ENCODE data around the gene PRELID3B.

PRELID3B gene

DNA sequence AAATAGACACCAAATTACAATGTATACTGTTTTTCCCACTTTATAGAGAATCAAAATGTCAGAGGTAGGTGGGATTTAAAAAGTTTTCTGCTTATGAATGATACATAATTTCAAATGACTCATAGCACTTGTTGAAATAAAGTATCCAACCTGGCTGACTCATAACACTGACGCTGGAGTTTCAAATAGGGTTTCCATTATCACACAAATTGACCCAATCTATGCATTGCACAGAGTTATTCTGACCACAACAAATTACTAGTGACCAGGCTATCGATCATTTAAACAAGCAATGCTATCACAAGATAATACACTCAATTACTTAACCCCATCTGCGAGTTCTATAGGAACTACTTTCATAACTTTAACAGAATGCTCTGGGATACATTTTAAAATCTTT, 31.9 kb upstream of the PRELID3B start:
- H3K4me3 ChIP-seq (ENCODE audit: low read depth, low read length) = no peak overlapping the region
- peaks cover 80% of the 10 kb centered on the region for H3K27me3 ChIP-seq (ENCODE audit: insufficient read depth, low read length)
- no peaks in the 10 kb centered on the region for H3K36me3 ChIP-seq (ENCODE audit: insufficient read depth, low read length)
- H3K27ac ChIP-seq (ENCODE audit: low read depth, low read length) = no peak overlapping the region
- no peaks in the 10 kb centered on the region for H3K79me2 ChIP-seq (ENCODE audit: control insufficient read depth, insufficient read depth, low read length, unreplicated experiment)
- H3K4me1 ChIP-seq (ENCODE audit: control insufficient read depth, insufficient read depth, low read length, unreplicated experiment) = no peaks in the 10 kb centered on the region
- H2AFZ ChIP-seq (ENCODE audit: low read length, unreplicated experiment) = no peak overlapping the region

- Histone ChIP-seq H3K36me3 (ENCODE audit: insufficient read depth, low read length) (no peaks in the 10 kb centered on the region), H3K27ac (ENCODE audit: low read depth, low read length) (no peak overlapping the region), H3K79me2 (ENCODE audit: control insufficient read depth, insufficient read depth, low read length, unreplicated experiment) (no peaks in the 10 kb centered on the region), H3K4me3 (ENCODE audit: low read depth, low read length) (no peak overlapping the region), H3K4me1 (ENCODE audit: control insufficient read depth, insufficient read depth, low read length, unreplicated experiment) (no peaks in the 10 kb centered on the region), H2AFZ (ENCODE audit: low read length, unreplicated experiment) (no peak overlapping the region), H3K27me3 (ENCODE audit: insufficient read depth, low read length) (peaks cover 82% of the 10 kb centered on the region)
Observed at GRCh38 chr20:59073582-59073981, 31.0 kb upstream of the PRELID3B start.

- Histone ChIP-seq H3K36me3 (ENCODE audit: insufficient read depth, low read length) (no peaks in the 10 kb centered on the region), H3K79me2 (ENCODE audit: control insufficient read depth, insufficient read depth, low read length, unreplicated experiment) (no peaks in the 10 kb centered on the region), H3K4me1 (ENCODE audit: control insufficient read depth, insufficient read depth, low read length, unreplicated experiment) (no peaks in the 10 kb centered on the region), H3K27me3 (ENCODE audit: insufficient read depth, low read length) (peaks cover 71% of the 10 kb centered on the region), H2AFZ (ENCODE audit: low read length, unreplicated experiment) (no peak overlapping the region), H3K4me3 (ENCODE audit: low read depth, low read length) (no peak overlapping the region), H3K27ac (ENCODE audit: low read depth, low read length) (no peak overlapping the region)
Observed at GRCh38 chr20:59071216-59071615, 28.6 kb upstream of the PRELID3B start.

- Histone ChIP-seq H3K27ac (ENCODE audit: low read depth, low read length) (no peak overlapping the region), H3K79me2 (ENCODE audit: control insufficient read depth, insufficient read depth, low read length, unreplicated experiment) (no peaks in the 10 kb centered on the region), H2AFZ (ENCODE audit: low read length, unreplicated experiment) (no peak overlapping the region), H3K4me3 (ENCODE audit: low read depth, low read length) (no peak overlapping the region), H3K36me3 (ENCODE audit: insufficient read depth, low read length) (no peaks in the 10 kb centered on the region), H3K4me1 (ENCODE audit: control insufficient read depth, insufficient read depth, low read length, unreplicated experiment) (peaks cover 4% of the 10 kb centered on the region), H3K27me3 (ENCODE audit: insufficient read depth, low read length) (peaks cover 54% of the 10 kb centered on the region)
Observed at GRCh38 chr20:59069026-59069425, 26.4 kb upstream of the PRELID3B start.

DNA sequence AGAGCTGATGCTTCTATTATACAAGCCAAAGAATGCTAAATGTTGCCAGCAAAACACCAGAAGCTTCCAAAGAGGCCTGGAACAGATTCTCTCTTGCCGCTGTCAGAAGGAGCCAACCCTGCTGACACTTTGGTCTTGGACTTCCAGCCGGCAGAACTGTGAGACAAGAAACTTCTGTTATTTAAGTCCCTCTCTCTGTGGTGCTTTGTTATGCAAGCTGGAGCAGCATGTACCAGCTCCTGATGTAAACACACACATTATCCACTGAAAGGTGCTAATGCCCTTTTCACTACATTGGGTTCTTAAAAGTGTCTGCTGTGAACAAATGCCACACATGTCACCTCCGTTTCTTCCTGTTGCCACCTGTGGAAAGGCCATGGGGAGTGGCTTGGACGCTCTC, 25.9 kb upstream of the PRELID3B start:
- Histone ChIP-seq H3K79me2 (ENCODE audit: control insufficient read depth, insufficient read depth, low read length, unreplicated experiment) (no peaks in the 10 kb centered on the region), H3K4me3 (ENCODE audit: low read depth, low read length) (no peak overlapping the region), H3K27ac (ENCODE audit: low read depth, low read length) (no peak overlapping the region), H3K27me3 (ENCODE audit: insufficient read depth, low read length) (peaks cover 49% of the 10 kb centered on the region), H3K36me3 (ENCODE audit: insufficient read depth, low read length) (no peaks in the 10 kb centered on the region), H3K4me1 (ENCODE audit: control insufficient read depth, insufficient read depth, low read length, unreplicated experiment) (peaks cover 9% of the 10 kb centered on the region), H2AFZ (ENCODE audit: low read length, unreplicated experiment) (no peak overlapping the region)

- Histone ChIP-seq H3K36me3 (ENCODE audit: insufficient read depth, low read length) (no peaks in the 10 kb centered on the region), H3K27me3 (ENCODE audit: insufficient read depth, low read length) (peaks cover 18% of the 10 kb centered on the region), H3K27ac (ENCODE audit: low read depth, low read length) (no peak overlapping the region), H3K79me2 (ENCODE audit: control insufficient read depth, insufficient read depth, low read length, unreplicated experiment) (no peaks in the 10 kb centered on the region), H3K4me1 (ENCODE audit: control insufficient read depth, insufficient read depth, low read length, unreplicated experiment) (peaks cover 14% of the 10 kb centered on the region), H2AFZ (ENCODE audit: low read length, unreplicated experiment) (peak overlapping the region; percentile 70), H3K4me3 (ENCODE audit: low read depth, low read length) (peak overlapping the region; percentile 55)
Observed at GRCh38 chr20:59064214-59064722, 21.7 kb upstream of the PRELID3B start.

DNA sequence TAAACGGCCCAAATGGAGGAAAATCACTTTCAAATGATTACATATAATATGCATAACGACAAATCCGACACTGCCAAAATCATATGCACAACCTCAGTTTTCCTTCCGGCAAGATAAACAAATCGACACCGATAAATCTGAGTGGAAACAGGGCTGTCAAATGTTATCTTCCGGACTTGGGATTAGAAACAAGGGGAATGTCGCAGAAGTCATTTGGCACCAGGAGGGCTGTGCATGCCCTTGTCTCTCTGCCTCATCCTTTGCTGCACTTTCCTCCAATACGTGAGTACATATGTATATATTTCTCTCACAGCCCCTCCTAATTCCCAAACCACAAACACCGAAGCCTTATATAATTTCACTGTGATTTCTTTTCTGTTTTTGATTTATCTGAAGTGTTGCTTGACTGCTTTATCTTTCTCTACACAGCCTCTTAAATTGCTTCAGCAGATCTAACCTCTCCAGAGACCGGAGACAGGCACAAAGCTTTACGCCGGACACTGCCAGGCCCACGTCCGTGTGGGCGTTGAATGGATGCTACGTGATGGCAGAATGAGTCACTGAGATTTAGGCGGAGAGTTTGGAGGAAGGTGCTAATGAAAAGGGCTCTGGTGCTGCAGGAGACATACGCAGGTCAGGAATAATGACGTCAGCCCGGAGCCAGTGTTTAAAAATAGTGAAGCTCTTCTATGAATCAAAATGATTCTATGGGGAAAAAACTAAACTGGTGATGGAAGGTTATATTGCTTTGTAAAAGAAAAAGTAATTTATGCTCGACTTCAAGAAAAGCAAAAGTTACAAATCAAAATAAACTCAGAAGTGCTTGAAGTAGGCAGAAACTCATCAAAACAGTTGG, 21.0 kb upstream of the PRELID3B start:
- Histone ChIP-seq H2AFZ (ENCODE audit: low read length, unreplicated experiment) (peak overlapping the region; percentile 70), H3K4me3 (ENCODE audit: low read depth, low read length) (peak overlapping the region; percentile 55)

DNA sequence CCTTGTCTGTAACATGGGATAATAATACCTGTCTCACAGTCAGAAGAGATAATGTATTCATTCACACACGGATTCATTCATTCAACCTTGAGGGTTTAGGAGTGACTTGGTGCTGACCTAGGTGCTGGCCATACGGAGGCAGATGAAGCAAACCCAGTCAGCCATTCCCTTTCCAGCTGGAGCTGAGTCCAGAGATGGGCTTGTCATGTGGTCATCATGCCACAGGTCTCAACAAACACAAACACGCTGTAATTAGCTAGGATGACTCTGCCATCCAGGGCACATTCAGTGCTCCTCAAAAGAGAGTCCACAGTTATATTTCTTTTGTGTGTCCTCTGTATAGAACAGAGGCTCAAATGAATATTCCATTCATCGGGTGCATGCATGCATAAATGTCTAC, 19.5 kb upstream of the PRELID3B start:
- peaks cover 6% of the 10 kb centered on the region; the same call in 1 of the 2 replicates for H3K27me3 ChIP-seq (ENCODE audit: insufficient read depth, low read length)

More for the DNA sequence above, 21.0 kb upstream of the PRELID3B start:
- Histone ChIP-seq H3K79me2 (ENCODE audit: control insufficient read depth, insufficient read depth, low read length, unreplicated experiment) (no peaks in the 10 kb centered on the region), H3K27ac (ENCODE audit: low read depth, low read length) (no peak overlapping the region), H3K27me3 (ENCODE audit: insufficient read depth, low read length) (peaks cover 16% of the 10 kb centered on the region), H3K4me1 (ENCODE audit: control insufficient read depth, insufficient read depth, low read length, unreplicated experiment) (peaks cover 14% of the 10 kb centered on the region), H3K36me3 (ENCODE audit: insufficient read depth, low read length) (no peaks in the 10 kb centered on the region)

DNA sequence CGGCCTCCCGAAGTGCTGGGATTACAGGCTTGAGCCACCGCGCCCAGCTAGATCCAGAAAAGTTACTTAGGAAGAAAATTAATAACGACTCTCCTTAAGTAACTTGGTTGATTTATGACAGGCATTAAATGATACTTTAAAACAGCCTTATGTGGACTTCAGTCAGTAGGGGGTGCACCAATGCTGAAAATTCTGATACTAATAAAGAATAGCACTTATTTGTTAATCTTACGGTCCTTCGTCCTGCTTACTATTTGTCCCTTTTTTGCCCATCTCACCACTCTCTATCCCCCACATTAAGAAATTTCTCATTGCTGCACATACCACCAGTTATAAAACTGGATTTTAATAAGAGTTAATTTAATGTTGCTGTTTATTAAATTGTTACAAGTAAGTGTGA, 12.7 kb upstream of the PRELID3B start:
- no peak overlapping the region for H3K27ac ChIP-seq (ENCODE audit: low read depth, low read length)
- H3K27me3 ChIP-seq (ENCODE audit: insufficient read depth, low read length) = peaks cover 32% of the 10 kb centered on the region
- H3K79me2 ChIP-seq (ENCODE audit: control insufficient read depth, insufficient read depth, low read length, unreplicated experiment) = no peaks in the 10 kb centered on the region
- no peaks in the 10 kb centered on the region for H3K4me1 ChIP-seq (ENCODE audit: control insufficient read depth, insufficient read depth, low read length, unreplicated experiment)
- H3K4me3 ChIP-seq (ENCODE audit: low read depth, low read length) = no peak overlapping the region
- no peak overlapping the region for H2AFZ ChIP-seq (ENCODE audit: low read length, unreplicated experiment)
- H3K36me3 ChIP-seq (ENCODE audit: insufficient read depth, low read length) = no peaks in the 10 kb centered on the region

More for the DNA sequence above, 19.5 kb upstream of the PRELID3B start:
- no peaks in the 10 kb centered on the region for H3K79me2 ChIP-seq (ENCODE audit: control insufficient read depth, insufficient read depth, low read length, unreplicated experiment)
- no peak overlapping the region for H3K27ac ChIP-seq (ENCODE audit: low read depth, low read length)
- no peak overlapping the region for H2AFZ ChIP-seq (ENCODE audit: low read length, unreplicated experiment)
- H3K4me1 ChIP-seq (ENCODE audit: control insufficient read depth, insufficient read depth, low read length, unreplicated experiment) = peaks cover 14% of the 10 kb centered on the region
- no peak overlapping the region for H3K4me3 ChIP-seq (ENCODE audit: low read depth, low read length)
- H3K36me3 ChIP-seq (ENCODE audit: insufficient read depth, low read length) = no peaks in the 10 kb centered on the region

GRCh38 chr20:59051666-59052185, 9.1 kb upstream of the PRELID3B start:
- H2AFZ ChIP-seq (ENCODE audit: low read length, unreplicated experiment) = no peak overlapping the region

DNA sequence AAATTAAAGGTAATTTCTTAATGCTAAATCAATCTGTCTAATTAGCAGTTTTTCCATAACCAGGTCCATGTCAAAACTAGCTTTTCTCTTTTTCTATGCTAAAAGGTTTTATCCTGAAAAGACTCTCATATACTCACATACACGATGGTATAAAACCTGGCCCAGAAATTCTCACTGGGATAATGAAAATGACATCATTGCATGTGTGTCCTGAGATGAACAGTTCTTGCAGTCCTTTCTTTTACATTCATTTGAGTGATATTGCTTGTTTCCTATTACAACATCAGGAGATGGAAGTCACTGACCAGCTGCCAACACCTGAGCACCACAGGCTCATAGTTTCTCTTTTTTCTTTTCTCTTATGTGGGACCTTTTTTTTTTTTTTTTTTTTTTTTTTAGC, 7.9 kb upstream of the PRELID3B start:
- no peaks in the 10 kb centered on the region for H3K36me3 ChIP-seq (ENCODE audit: insufficient read depth, low read length)
- no peak overlapping the region for H3K27ac ChIP-seq (ENCODE audit: low read depth, low read length)
- peaks cover 9% of the 10 kb centered on the region for H3K4me1 ChIP-seq (ENCODE audit: control insufficient read depth, insufficient read depth, low read length, unreplicated experiment)
- H2AFZ ChIP-seq (ENCODE audit: low read length, unreplicated experiment) = no peak overlapping the region
- no peaks in the 10 kb centered on the region for H3K79me2 ChIP-seq (ENCODE audit: control insufficient read depth, insufficient read depth, low read length, unreplicated experiment)
- no peak overlapping the region for H3K4me3 ChIP-seq (ENCODE audit: low read depth, low read length)
- H3K27me3 ChIP-seq (ENCODE audit: insufficient read depth, low read length) = peaks cover 22% of the 10 kb centered on the region

More at GRCh38 chr20:59051666-59052185, 9.1 kb upstream of the PRELID3B start:
- H3K79me2 ChIP-seq (ENCODE audit: control insufficient read depth, insufficient read depth, low read length, unreplicated experiment) = no peaks in the 10 kb centered on the region
- no peak overlapping the region for H3K27ac ChIP-seq (ENCODE audit: low read depth, low read length)
- peaks cover 29% of the 10 kb centered on the region for H3K27me3 ChIP-seq (ENCODE audit: insufficient read depth, low read length)
- no peaks in the 10 kb centered on the region for H3K36me3 ChIP-seq (ENCODE audit: insufficient read depth, low read length)
- peaks cover 9% of the 10 kb centered on the region for H3K4me1 ChIP-seq (ENCODE audit: control insufficient read depth, insufficient read depth, low read length, unreplicated experiment)
- no peak overlapping the region for H3K4me3 ChIP-seq (ENCODE audit: low read depth, low read length)
